ENCODE data around the gene MRPL36.
A peak's percentile ranks its signal among the peaks of the same experiment; 100 is the strongest.
"Not testable (repeated sequence)": the region's sequence is repeated elsewhere in the genome, so short reads cannot be mapped to it uniquely, and the experiment has no call there.

MRPL36 gene

DNA sequence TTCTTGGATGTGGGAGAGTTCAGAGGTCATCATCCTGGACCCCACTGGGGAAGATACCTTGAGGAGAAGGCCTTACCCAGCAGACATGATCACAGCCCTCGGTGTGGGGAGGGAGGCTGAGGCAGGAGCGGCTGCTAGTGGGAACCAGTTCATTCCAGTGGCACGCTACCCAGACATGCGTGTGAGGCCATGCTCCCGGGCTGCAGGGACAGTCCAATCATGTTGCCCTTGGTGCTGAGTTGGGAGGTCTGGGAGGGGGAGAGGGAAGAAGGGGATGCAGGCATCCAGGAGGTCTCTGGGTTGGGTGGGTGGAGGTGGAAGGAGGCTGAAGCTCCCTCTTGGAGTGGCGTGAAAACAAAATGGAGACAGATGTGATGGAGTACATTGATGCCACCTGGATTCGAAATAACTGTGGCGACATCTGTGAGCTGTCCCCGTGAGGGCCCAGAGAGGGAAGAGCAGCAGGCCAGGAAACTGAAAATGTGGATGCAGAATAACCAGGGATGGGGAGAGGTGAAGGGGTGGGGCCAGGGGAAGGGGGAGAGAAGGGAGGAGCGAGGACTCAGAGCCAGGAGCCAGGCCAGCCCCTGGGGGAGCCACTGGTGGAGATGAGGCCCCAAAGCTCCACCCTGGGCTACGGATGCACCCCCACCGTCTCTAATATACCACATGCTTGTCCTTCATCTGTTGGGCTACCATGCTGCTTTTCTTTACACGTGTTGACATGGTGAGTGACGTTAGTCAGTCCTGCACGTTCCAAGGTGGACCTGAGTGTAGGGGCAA lies 17.8 kb upstream of the MRPL36 start:
- no peak for DNase-seq (ENCODE audit: low read depth, low spot score)
- no peak overlapping the region for H3K4me3 ChIP-seq (ENCODE audit: low read length)

- not testable (repeated sequence) for DNase-seq (ENCODE audit: low read depth, low spot score); H3K4me3 ChIP-seq (ENCODE audit: low read length)
These were observed 17.0 kb upstream of the MRPL36 start for GRCh38 chr5:1816495-1817089.

DNA sequence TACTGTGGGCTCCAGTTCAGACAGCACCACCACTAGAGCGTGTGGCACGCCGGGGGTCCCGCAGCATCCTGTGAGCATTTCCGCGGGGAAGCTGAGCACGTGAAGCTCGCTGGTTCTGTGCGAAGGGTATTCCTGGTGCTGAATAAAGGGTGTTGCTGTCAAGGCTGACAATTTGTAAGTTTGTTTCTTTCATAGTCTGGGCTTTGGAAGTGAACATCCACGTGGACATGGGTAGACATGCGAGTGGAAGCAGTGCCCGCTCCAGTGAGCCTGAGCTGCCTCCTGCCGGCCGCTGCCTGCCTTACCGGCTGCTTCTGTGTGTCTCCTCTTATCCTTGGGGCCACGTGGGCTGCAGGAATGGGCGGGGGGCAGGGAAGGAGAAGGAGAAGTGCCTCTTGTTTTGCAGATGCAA lies 16.2 kb upstream of the MRPL36 start:
- no peak for DNase-seq (ENCODE audit: low read depth, low spot score)
- H3K4me3 ChIP-seq (ENCODE audit: low read length) = no peak overlapping the region

GRCh38 chr5:1815071-1815786 lies 15.6 kb upstream of the MRPL36 start:
- no peak for DNase-seq (ENCODE audit: low read depth, low spot score)
- no peak overlapping the region for H3K4me3 ChIP-seq (ENCODE audit: low read length)

DNA sequence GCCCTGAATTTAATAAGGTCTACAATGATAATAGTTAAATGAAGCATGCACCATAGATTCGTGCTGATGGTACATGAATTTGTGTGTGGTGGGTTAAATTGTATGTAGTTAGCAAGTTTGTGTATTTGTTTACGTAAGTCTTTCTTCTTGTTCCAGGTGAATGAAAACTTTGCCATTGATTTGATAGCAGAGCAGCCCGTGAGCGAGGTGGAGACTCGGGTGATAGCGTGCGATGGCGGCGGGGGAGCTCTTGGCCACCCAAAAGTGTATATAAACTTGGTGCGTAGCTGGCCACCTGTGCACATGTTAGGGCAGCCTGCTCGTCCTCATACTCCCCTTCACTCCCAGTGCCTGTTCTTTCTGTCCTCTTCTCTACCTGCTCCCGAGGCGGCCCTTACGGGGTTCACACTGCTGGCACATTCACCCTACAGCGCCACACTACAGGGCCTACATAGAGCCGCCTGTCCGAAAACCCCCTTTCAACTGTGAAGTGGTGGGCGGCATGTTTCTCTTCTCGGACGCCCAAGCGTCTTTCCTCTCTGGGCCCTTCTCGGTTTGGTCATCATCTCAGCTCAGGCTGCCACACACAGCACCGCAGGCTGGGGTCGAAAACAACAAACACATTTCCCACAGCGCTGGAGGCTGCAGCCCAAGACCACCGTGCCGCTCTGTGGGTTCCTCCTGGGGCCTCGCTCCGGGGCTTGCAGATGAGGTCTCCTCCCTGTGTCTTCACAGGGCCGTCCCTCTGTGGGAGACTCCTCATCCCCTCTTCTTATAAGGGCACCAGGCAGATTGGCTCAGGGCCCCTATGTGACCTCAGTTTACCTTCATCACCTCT lies 14.8 kb upstream of the MRPL36 start:
- no peak for DNase-seq (ENCODE audit: low read depth, low spot score)
- H3K4me3 ChIP-seq (ENCODE audit: low read length) = no peak overlapping the region

DNA sequence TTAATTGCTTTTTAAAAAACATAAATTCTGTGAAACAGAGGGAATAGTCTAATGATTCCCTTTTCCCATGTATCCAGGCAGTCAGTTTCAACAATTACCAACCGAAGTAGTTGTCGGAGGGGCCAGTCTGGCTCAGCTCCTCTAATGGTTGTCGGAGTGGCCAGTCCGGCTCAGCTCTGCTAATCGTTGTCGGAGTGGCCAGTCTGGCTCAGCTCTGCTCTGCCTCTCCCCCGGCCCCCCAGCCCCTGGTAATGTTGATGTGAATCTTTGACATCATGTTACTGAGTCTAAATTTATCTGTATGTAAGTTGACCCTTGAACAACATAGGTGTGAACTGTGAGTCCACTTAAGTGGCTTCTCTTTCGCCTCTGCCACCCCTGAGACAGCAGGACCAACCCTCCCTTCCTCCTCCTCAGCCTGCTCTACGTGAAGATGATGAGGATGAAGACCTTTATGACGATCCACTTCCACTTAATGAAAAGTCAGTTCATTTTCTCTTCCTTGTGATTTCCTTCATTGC lies 11.0 kb upstream of the MRPL36 start:
- H3K4me3 ChIP-seq (ENCODE audit: low read length) = no peak overlapping the region
- DNase-seq (ENCODE audit: low read depth, low spot score) = no peak

DNA sequence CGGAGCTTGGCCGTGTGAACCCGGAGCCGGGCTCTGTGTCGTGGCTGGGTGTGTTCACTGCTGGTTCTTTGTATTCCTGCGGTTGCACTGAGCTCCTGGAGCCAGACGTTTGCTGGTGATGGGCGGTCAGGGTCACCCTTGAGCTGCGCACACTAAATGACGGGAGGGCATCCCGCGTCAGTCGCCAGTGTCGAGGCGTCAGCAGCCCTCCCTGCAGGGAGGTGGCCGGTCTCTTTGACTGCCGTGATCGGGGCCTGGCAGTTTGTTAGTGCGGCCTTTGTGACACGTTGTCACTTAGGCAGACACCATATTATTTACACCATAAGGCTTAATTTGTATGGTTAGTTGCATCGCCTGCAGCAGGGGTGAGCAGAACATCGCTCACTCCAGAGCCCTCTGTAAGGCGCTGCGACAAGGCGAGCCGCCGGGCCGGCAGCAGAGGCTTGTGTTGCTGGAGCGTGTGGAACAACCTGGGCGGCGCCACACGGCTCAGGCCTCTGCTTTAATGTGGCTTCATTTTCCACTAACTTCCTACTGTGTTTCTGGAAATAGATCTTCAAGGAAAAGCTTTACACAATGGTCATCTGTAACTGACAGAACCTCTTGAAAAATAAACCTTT lies 9.9 kb upstream of the MRPL36 start:
- DNase-seq (ENCODE audit: low read depth, low spot score) = no peak
- H3K4me3 ChIP-seq (ENCODE audit: low read length) = no peak overlapping the region

DNA sequence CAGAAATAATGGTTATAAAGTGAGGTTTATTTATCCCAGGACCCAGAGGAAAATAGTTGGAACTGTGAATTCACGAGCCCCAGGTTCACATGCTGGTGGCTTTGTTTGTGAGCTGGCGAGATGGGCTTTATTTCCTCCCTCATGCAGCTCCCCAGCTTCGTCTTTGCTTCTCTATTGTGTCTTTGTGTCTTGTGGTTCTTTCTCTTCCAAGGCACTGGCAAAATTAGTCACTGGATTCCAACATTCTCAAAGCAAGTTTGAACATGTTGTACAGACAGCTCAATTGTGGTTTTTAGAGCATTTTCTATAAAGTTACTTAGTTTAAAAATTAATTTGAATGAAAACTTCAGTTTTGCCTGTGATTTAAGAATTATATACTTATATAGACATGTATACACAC lies 8.8 kb upstream of the MRPL36 start:
- H3K4me3 ChIP-seq (ENCODE audit: low read length) = no peak overlapping the region
- DNase-seq (ENCODE audit: low read depth, low spot score) = no peak

- DNase-seq (ENCODE audit: low read depth, low spot score) = no peak
- no peak overlapping the region for H3K4me3 ChIP-seq (ENCODE audit: low read length)
These were observed 8.0 kb upstream of the MRPL36 start for GRCh38 chr5:1807451-1808185.

- DNase-seq (ENCODE audit: low read depth, low spot score) = no peak
- no peak overlapping the region for H3K4me3 ChIP-seq (ENCODE audit: low read length)
These were observed 7.3 kb upstream of the MRPL36 start for GRCh38 chr5:1806974-1807373.

- DNase-seq (ENCODE audit: low read depth, low spot score) = no peak
- no peak overlapping the region for H3K4me3 ChIP-seq (ENCODE audit: low read length)
These were observed 6.6 kb upstream of the MRPL36 start for GRCh38 chr5:1806199-1806598.

GRCh38 chr5:1805736-1806135 lies 6.1 kb upstream of the MRPL36 start:
- DNase-seq (ENCODE audit: low read depth, low spot score) = no peak
- no peak overlapping the region for H3K4me3 ChIP-seq (ENCODE audit: low read length)

DNA sequence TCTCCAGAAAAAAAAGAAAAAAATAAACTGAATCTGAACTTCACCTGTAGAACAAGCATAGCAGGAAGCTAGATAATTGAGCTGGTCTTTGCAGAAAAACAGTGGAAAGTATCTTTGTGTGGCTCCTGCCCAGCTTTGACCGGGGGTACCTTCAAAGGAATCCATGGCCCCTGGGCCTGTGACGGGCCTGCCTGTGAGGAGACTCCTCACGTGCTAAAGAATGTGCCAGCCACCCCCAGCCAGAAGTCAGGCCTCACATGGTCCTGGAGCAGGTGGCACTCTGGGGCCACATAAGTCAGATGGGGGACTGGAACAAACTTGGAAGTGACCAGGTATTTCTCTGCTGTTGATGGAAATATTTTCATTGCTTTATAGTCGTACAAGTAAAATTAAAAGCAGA lies 5.7 kb upstream of the MRPL36 start:
- no peak for DNase-seq (ENCODE audit: low read depth, low spot score)

GRCh38 chr5:1804001-1804690 lies 4.5 kb upstream of the MRPL36 start:
- no peak overlapping the region for H3K4me3 ChIP-seq (ENCODE audit: low read length)
- DNase-seq (ENCODE audit: low read depth, low spot score) = no peak

More for the DNA sequence above, 5.7 kb upstream of the MRPL36 start:
- no peak overlapping the region for H3K4me3 ChIP-seq (ENCODE audit: low read length)

DNA sequence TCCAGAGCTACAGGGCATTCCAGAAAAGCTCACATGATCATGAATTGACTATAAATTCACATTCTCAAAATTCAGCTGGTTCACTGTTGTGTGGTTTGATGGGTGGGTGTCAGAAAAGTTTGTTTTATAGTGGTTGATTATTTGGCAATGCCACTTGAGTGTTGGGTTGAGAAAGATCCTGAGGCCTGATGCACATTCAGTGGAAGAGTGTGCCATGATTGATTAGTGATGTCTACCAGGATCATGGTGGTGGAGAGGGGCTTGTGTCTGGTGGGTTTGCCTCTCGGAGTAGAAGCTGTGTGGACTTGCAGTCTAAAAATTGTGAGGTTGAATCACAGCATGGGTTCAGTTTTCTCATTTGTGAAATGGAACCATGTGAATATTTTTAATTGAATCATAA lies 3.6 kb upstream of the MRPL36 start:
- no peak overlapping the region for H3K4me3 ChIP-seq (ENCODE audit: low read length)
- no peak for DNase-seq (ENCODE audit: low read depth, low spot score)

GRCh38 chr5:1801967-1802295 lies 2.3 kb upstream of the MRPL36 start:
- peak overlapping the region; percentile 97 for H3K4me3 ChIP-seq (ENCODE audit: low read length)
- no peak for DNase-seq (ENCODE audit: low read depth, low spot score)

- H3K4me3 ChIP-seq (ENCODE audit: low read length) = peak within 1 kb of the TSS; percentile 97
- DNase-seq (ENCODE audit: low read depth, low spot score) = peak; percentile 69
These were observed 1.8 kb upstream of the MRPL36 start, which contains the start of gene NDUFS6 for GRCh38 chr5:1801222-1801966. NDUFS6 (plus strand) TSS chr5:1801407; CDS start chr5:1801418, 11 bp downstream.

All from Jurkat, Clone E6-1 (cell line).